ENCODE measurements around the gene SDC1. TPM values are rescaled to one million over a fixed set of nuclear protein-coding genes. Genes with fewer than 3 reads are reported as not detected.

SDC1 gene
- total RNA-seq, 1 donor from 2014 or later: 74.3 TPM

- H3K27me3 ChIP-seq (ENCODE audit: insufficient read depth, low read length): no peaks in the 10 kb centered on the region
- H3K27ac ChIP-seq (ENCODE audit: low read depth, low read length): no peak overlapping the region
- DNase-seq (ENCODE audit: low read depth): peak; percentile 77
- no peaks in the 10 kb centered on the region for H3K9me3 Mint-ChIP-seq (ENCODE audit: unreplicated experiment)
- H3K9ac ChIP-seq (ENCODE audit: low read length): no peak overlapping the region
- H3K4me1 Mint-ChIP-seq (ENCODE audit: low read depth, unreplicated experiment): peaks cover 35% of the 10 kb centered on the region
- H3K4me3 Mint-ChIP-seq (ENCODE audit: unreplicated experiment): no peak overlapping the region
- no peak overlapping the region for H3K4me3 ChIP-seq (ENCODE audit: insufficient read depth, low read depth, low read length)
- H3K36me3 Mint-ChIP-seq (ENCODE audit: low read depth, unreplicated experiment): no peaks in the 10 kb centered on the region
- H3K79me2 ChIP-seq (ENCODE audit: insufficient read depth, low read length): no peaks in the 10 kb centered on the region
- TF ChIP-seq CTCF (IDR thresholded peaks at IDR 0.05; ENCODE audit: insufficient read depth, low read depth, low read length) (no peak), EZH2 (IDR thresholded peaks at IDR 0.05; ENCODE audit: insufficient read depth, low read length) (no peak)
- H3K36me3 ChIP-seq (ENCODE audit: insufficient read depth, low read length): no peaks in the 10 kb centered on the region
- H3K4me1 ChIP-seq (ENCODE audit: insufficient read depth, low read length): peaks cover 53% of the 10 kb centered on the region
- H4K20me1 ChIP-seq (ENCODE audit: insufficient read depth, low read length): no peaks in the 10 kb centered on the region
- no peak overlapping the region for H3K27ac Mint-ChIP-seq (ENCODE audit: unreplicated experiment)
- FAIRE-seq: peak; percentile 39
- no peaks in the 10 kb centered on the region for H3K9me3 ChIP-seq (ENCODE audit: insufficient read depth, low read depth, low read length)
- H2AFZ ChIP-seq (ENCODE audit: low read depth, low read length): peak overlapping the region; percentile 67
- no peaks in the 10 kb centered on the region for H3K27me3 Mint-ChIP-seq (ENCODE audit: low read depth, unreplicated experiment)
- peak overlapping the region; percentile 57 for H3K4me2 ChIP-seq (ENCODE audit: low read length)
Measured at GRCh38 chr2:20182241-20182931, 42.5 kb downstream of the SDC1 start.

GRCh38 chr2:20181761-20182160 lies 43.2 kb downstream of the SDC1 start:
- Histone ChIP-seq H2AFZ (ENCODE audit: low read depth, low read length) (no peak overlapping the region), H3K27ac (ENCODE audit: low read depth, low read length) (no peak overlapping the region), H3K9me3 (ENCODE audit: insufficient read depth, low read depth, low read length) (no peaks in the 10 kb centered on the region), H3K79me2 (ENCODE audit: insufficient read depth, low read length) (no peaks in the 10 kb centered on the region), H3K36me3 (ENCODE audit: insufficient read depth, low read length) (no peaks in the 10 kb centered on the region), H3K4me3 (ENCODE audit: insufficient read depth, low read depth, low read length) (no peak overlapping the region), H3K9ac (ENCODE audit: low read length) (no peak overlapping the region), H4K20me1 (ENCODE audit: insufficient read depth, low read length) (no peaks in the 10 kb centered on the region), H3K27me3 (ENCODE audit: insufficient read depth, low read length) (no peaks in the 10 kb centered on the region), H3K4me2 (ENCODE audit: low read length) (peak overlapping the region; percentile 57), H3K4me1 (ENCODE audit: insufficient read depth, low read length) (peaks cover 51% of the 10 kb centered on the region)
- TF ChIP-seq CTCF (IDR thresholded peaks at IDR 0.05; ENCODE audit: insufficient read depth, low read depth, low read length) (no peak), EZH2 (IDR thresholded peaks at IDR 0.05; ENCODE audit: insufficient read depth, low read length) (no peak)
- no peak for FAIRE-seq
- Mint-ChIP-seq H3K27me3 (ENCODE audit: low read depth, unreplicated experiment) (no peaks in the 10 kb centered on the region), H3K36me3 (ENCODE audit: low read depth, unreplicated experiment) (no peaks in the 10 kb centered on the region), H3K4me1 (ENCODE audit: low read depth, unreplicated experiment) (peaks cover 35% of the 10 kb centered on the region), H3K9me3 (ENCODE audit: unreplicated experiment) (no peaks in the 10 kb centered on the region), H3K27ac (ENCODE audit: unreplicated experiment) (no peak overlapping the region), H3K4me3 (ENCODE audit: unreplicated experiment) (no peak overlapping the region)
- DNase-seq (ENCODE audit: low read depth): no peak

Data from astrocyte (in vitro differentiated cells and primary cell).